ENCODE results near the gene ENTPD8. TPM values are rescaled to one million over a fixed set of nuclear protein-coding genes. Genes with fewer than 3 reads are reported as not detected.

The ENTPD8 gene
- total and polyA plus RNA-seq, 2 donors (not counting 3 experiments of a cell fraction or from before 2014, with no cell fraction given) = 0.44 to 0.51 TPM

DNA sequence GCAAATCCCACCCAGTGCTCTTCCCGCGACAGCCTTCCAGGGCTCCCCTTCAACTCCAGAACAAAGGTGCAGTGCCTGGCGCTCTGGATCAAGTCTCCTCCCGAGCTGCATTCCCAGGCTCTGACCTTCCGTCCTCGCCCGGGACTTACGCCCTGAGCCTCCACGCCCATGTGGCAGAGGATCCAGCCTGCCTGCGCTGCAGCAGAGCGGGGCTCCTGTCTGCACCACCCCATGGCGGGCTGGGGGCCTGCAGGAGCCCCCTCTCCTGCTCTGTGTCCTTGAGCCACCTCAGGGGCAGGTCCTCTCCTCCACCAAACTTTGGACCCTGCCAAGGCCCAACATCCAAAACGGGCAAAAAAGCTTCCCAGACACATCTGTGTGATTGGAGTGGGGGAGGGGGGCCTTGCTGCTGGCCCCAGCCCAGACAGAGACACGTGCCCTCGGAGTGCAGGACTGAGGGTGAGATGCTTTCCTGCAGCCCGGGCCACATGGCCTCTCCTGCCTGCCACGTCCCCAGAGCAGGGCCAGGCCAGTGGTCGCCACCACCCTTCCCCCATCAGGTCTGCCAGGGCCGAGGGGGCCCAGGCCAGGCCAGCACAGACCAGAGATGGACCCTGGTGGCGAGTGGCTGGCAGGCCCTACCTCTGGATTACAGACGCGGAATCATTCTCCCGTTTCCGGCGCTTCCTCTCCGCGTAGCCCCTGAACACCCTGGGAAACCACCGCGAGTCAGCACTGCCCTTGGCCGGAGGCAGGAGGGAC is 13.6 kb upstream of the ENTPD8 start:
- Histone ChIP-seq H3K79me2 (ENCODE audit: control insufficient read depth, insufficient read depth, low read length) (peaks cover 9% of the 10 kb centered on the region), H3K4me2 (ENCODE audit: insufficient read depth, low read length) (peak overlapping the region; percentile 57), H3K4me1 (ENCODE audit: control insufficient read depth, extremely low read depth, insufficient read depth, low read length) (peaks cover 11% of the 10 kb centered on the region), H3K9me3 (replicated peaks; ENCODE audit: control insufficient read depth, insufficient read depth, low read length) (no peaks in the 10 kb centered on the region), H3K9me1 (replicated peaks; ENCODE audit: control insufficient read depth, extremely low read depth, insufficient read depth, low read length) (no peaks in the 10 kb centered on the region), H3K36me3 (ENCODE audit: control insufficient read depth in 2 of 2, extremely low read depth in 1 of 2, insufficient read depth in 2 of 2, low read length in 2 of 2) (peaks cover 2 to 4% of the 10 kb centered on the region in 2 experiments), H3K27ac (ENCODE audit: insufficient read depth, low read depth, low read length) (peak overlapping the region; percentile 12), H2AFZ (ENCODE audit: low read depth, low read length) (peak overlapping the region; percentile 75), H3K4me3 (replicated peaks in 1 of 3; ENCODE audit: insufficient read depth in 1 of 3, low read depth in 1 of 3, low read length in 3 of 3) (peak overlapping the region in 1 of 3 experiments; percentile 47), H4K20me1 (replicated peaks; ENCODE audit: control insufficient read depth, extremely low read depth, insufficient read depth, low read length) (no peaks in the 10 kb centered on the region), H3K27me3 (ENCODE audit: control insufficient read depth in 2 of 2, insufficient read depth in 2 of 2, low read length in 2 of 2) (no peaks in the 10 kb centered on the region), H3K9ac (replicated peaks; ENCODE audit: extremely low read depth, insufficient read depth, low read length) (no peak overlapping the region)
- DNase-seq (ENCODE audit: low read depth, low spot score) = peak; percentile 10
- no peak for TF ChIP-seq EZH2 (IDR thresholded peaks at IDR 0.05; ENCODE audit: borderline replicate concordance, low read depth, low read length, severe bottlenecking)
- TF ChIP-seq POLR2AphosphoS5 (IDR thresholded peaks at IDR 0.05; ENCODE audit: insufficient read depth, low read depth, low read length) = no peak
- TF ChIP-seq, protein P1, sequence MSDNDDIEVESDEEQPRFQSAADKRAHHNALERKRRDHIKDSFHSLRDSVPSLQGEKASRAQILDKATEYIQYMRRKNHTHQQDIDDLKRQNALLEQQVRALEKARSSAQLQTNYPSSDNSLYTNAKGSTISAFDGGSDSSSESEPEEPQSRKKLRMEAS (IDR thresholded peaks at IDR 0.05; ENCODE audit: insufficient read depth, insufficient read length) = no peak
- no peak for TF ChIP-seq POLR2A (IDR thresholded peaks at IDR 0.05; ENCODE audit: low read depth, low read length)
- no peak for TF ChIP-seq MYC (IDR thresholded peaks at IDR 0.05; ENCODE audit: low read depth, low read length)
- no peak for TF ChIP-seq JUN (IDR thresholded peaks at IDR 0.05; ENCODE audit: borderline replicate concordance, insufficient read depth, insufficient read length, low read depth)
- dilution Hi-C loops (cut with MboI; ENCODE audit: extremely low pct_ligation_motif_present, low sequenced_read_pairs) = no loop called here
- intact Hi-C loops (cut with micrococcal nuclease) = no loop called here
- FAIRE-seq = no peak
- BruUV-seq (replicated peaks) = no TSS peak
- CTCF ChIA-PET = interaction anchor here (0.6 to 0.9 kb wide), 2 partner anchors 12 to 783 kb away, joined by 3 read pairs; no protein-coding TSS in a partner anchor
- POLR2A ChIA-PET = no interaction called here

DNA sequence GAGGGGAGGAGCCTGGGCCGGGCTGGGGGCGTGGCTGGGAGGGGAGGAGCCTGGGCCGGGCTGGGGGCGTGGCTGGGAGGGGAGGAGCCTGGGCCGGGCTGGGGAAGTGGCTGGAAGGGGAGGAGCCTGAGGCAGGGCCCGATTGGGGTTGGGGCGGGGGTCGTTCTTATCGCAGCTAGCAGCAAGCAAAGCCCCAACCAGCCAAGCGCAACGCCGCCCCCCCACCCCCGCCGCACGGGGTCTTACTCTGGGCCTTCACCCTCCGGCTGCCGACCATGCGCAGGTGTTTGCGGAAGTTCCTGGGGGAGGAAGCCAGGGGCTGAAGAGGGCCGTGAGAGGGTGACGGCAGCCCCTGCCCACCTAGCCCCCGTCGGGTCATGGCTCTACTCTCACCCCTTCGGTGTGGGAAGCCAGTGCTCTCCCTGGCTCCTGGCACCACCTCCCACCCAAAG is 13.0 kb upstream of the ENTPD8 start:
- intact Hi-C loops (cut with micrococcal nuclease) (no loop called here), dilution Hi-C loops (cut with MboI; ENCODE audit: extremely low pct_ligation_motif_present, low sequenced_read_pairs) (no loop called here)
- Histone ChIP-seq H3K9me3 (replicated peaks; ENCODE audit: control insufficient read depth, insufficient read depth, low read length) (no peaks in the 10 kb centered on the region), H3K9me1 (replicated peaks; ENCODE audit: control insufficient read depth, extremely low read depth, insufficient read depth, low read length) (no peaks in the 10 kb centered on the region), H3K36me3 (ENCODE audit: control insufficient read depth in 2 of 2, extremely low read depth in 1 of 2, insufficient read depth in 2 of 2, low read length in 2 of 2) (peaks cover 5 to 7% of the 10 kb centered on the region in 2 experiments), H3K27ac (ENCODE audit: insufficient read depth, low read depth, low read length) (peak overlapping the region; percentile 12), H3K4me3 (replicated peaks in 1 of 3; ENCODE audit: insufficient read depth in 1 of 3, low read depth in 1 of 3, low read length in 3 of 3) (peak overlapping the region in 2 of 3 experiments; percentile 30 to 47), H3K9ac (replicated peaks; ENCODE audit: extremely low read depth, insufficient read depth, low read length) (no peak overlapping the region), H3K79me2 (ENCODE audit: control insufficient read depth, insufficient read depth, low read length) (peaks cover 9% of the 10 kb centered on the region), H3K4me2 (ENCODE audit: insufficient read depth, low read length) (peak overlapping the region; percentile 57), H3K4me1 (ENCODE audit: control insufficient read depth, extremely low read depth, insufficient read depth, low read length) (peaks cover 11% of the 10 kb centered on the region), H4K20me1 (replicated peaks; ENCODE audit: control insufficient read depth, extremely low read depth, insufficient read depth, low read length) (no peaks in the 10 kb centered on the region), H2AFZ (ENCODE audit: low read depth, low read length) (peak overlapping the region; percentile 75), H3K27me3 (ENCODE audit: control insufficient read depth in 2 of 2, insufficient read depth in 2 of 2, low read length in 2 of 2) (no peaks in the 10 kb centered on the region)
- no TSS peak for BruUV-seq (replicated peaks)
- DNase-seq (ENCODE audit: low read depth, low spot score) (peak; percentile 48), FAIRE-seq (no peak)
- ChIA-PET CTCF (interaction anchor here (0.6 to 2.0 kb wide), 5 partner anchors 10 to 218 kb away, joined by 3 to 4 read pairs (median 3); partner anchors contain the start of genes EXD3 and NOXA1), POLR2A (no interaction called here)
- TF ChIP-seq MYC (IDR thresholded peaks at IDR 0.05; ENCODE audit: low read depth, low read length) = no peak
- TF ChIP-seq JUN (IDR thresholded peaks at IDR 0.05; ENCODE audit: borderline replicate concordance, insufficient read depth, insufficient read length, low read depth) = no peak
- no peak for TF ChIP-seq POLR2AphosphoS5 (IDR thresholded peaks at IDR 0.05; ENCODE audit: insufficient read depth, low read depth, low read length)
- TF ChIP-seq, protein P2, sequence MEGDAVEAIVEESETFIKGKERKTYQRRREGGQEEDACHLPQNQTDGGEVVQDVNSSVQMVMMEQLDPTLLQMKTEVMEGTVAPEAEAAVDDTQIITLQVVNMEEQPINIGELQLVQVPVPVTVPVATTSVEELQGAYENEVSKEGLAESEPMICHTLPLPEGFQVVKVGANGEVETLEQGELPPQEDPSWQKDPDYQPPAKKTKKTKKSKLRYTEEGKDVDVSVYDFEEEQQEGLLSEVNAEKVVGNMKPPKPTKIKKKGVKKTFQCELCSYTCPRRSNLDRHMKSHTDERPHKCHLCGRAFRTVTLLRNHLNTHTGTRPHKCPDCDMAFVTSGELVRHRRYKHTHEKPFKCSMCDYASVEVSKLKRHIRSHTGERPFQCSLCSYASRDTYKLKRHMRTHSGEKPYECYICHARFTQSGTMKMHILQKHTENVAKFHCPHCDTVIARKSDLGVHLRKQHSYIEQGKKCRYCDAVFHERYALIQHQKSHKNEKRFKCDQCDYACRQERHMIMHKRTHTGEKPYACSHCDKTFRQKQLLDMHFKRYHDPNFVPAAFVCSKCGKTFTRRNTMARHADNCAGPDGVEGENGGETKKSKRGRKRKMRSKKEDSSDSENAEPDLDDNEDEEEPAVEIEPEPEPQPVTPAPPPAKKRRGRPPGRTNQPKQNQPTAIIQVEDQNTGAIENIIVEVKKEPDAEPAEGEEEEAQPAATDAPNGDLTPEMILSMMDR (IDR thresholded peaks at IDR 0.05; ENCODE audit: extremely low read depth in 1 of 2, insufficient read depth in 1 of 2, low read depth in 1 of 2, low read length in 2 of 2) = no peak
- TF ChIP-seq FOS (IDR thresholded peaks at IDR 0.05; ENCODE audit: borderline replicate concordance, insufficient read depth, low read length) = no peak
- no peak for TF ChIP-seq GATA2 (IDR thresholded peaks at IDR 0.05; ENCODE audit: insufficient read depth, insufficient read length, low read depth, low read length)
- no peak for TF ChIP-seq EZH2 (IDR thresholded peaks at IDR 0.05; ENCODE audit: borderline replicate concordance, low read depth, low read length, severe bottlenecking)
- TF ChIP-seq, protein P1 (IDR thresholded peaks at IDR 0.05; ENCODE audit: insufficient read depth, insufficient read length) = no peak
- TF ChIP-seq POLR2A (IDR thresholded peaks at IDR 0.05; ENCODE audit: low read depth, low read length) = no peak

Data from endothelial cell of umbilical vein (primary cell).